ENCODE results near the gene TMEM59L. TPM values are rescaled to one million over a fixed set of nuclear protein-coding genes. Genes with fewer than 3 reads are reported as not detected.

Gene TMEM59L
- total and polyA plus RNA-seq, 4 donors = 0.08 to 0.15 (median 0.08) TPM; not detected in 1

- H3K9me3 ChIP-seq (ENCODE audit: control insufficient read depth in 4 of 4, low read length in 3 of 4) = no peaks in the 10 kb centered on the region
- no peak overlapping the region for H3K4me3 ChIP-seq (ENCODE audit: low read depth in 1 of 3, low read length in 3 of 3)
- peaks cover 0 to 6% (median 4%) of the 10 kb centered on the region in 4 donors for H3K4me1 ChIP-seq (ENCODE audit: control insufficient read depth in 4 of 4, insufficient read depth in 4 of 4, low read length in 3 of 4)
- 53% methylated on average over 7 of the region's 7 CpGs for whole genome bisulfite sequencing
- no peak for DNase-seq (ENCODE audit: low spot score)
- peak; percentile 51 to 71 for TF ChIP-seq HNF4A (conservative IDR thresholded peaks at IDR 0.05)
- peak in 1 of 2 donors; percentile 41 for TF ChIP-seq RXRA (IDR thresholded peaks at IDR 0.05)
- TF ChIP-seq SP1 (IDR thresholded peaks at IDR 0.05) = no peak
- no peak for TF ChIP-seq YY1 (IDR thresholded peaks at IDR 0.05)
- peaks cover 3 to 20% (median 11%) of the 10 kb centered on the region in 4 donors for H3K36me3 ChIP-seq (ENCODE audit: control insufficient read depth in 4 of 4, insufficient read depth in 3 of 4, low read depth in 1 of 4, low read length in 3 of 4)
- H3K9ac ChIP-seq (ENCODE audit: low read depth in 1 of 2, low read length in 2 of 2) = no peak overlapping the region
- H3K27ac ChIP-seq (ENCODE audit: low read depth in 1 of 2, low read length in 2 of 2) = no peak overlapping the region
- no peaks in the 10 kb centered on the region for H3K27me3 ChIP-seq (ENCODE audit: control insufficient read depth in 4 of 4, insufficient read depth in 4 of 4, low read length in 3 of 4)
Measured at GRCh38 chr19:18580311-18580710, 32.4 kb upstream of the TMEM59L start.

GRCh38 chr19:18586306-18586705 lies 26.4 kb upstream of the TMEM59L start:
- no peak overlapping the region for H3K4me3 ChIP-seq (ENCODE audit: low read depth in 1 of 3, low read length in 3 of 3)
- H3K9me3 ChIP-seq (ENCODE audit: control insufficient read depth in 4 of 4, low read length in 3 of 4) = no peaks in the 10 kb centered on the region
- no peak overlapping the region for H3K27ac ChIP-seq (ENCODE audit: low read depth in 1 of 2, low read length in 2 of 2)
- no peak overlapping the region for H3K9ac ChIP-seq (ENCODE audit: low read depth in 1 of 2, low read length in 2 of 2)
- TF ChIP-seq JUND (IDR thresholded peaks at IDR 0.05) = no peak
- TF ChIP-seq FOXA1 (IDR thresholded peaks at IDR 0.05) = no peak
- TF ChIP-seq REST (IDR thresholded peaks at IDR 0.05) = no peak
- no peak for TF ChIP-seq RXRA (IDR thresholded peaks at IDR 0.05)
- TF ChIP-seq TAF1 (conservative IDR thresholded peaks at IDR 0.05) = no peak
- TF ChIP-seq ZBTB33 (IDR thresholded peaks at IDR 0.05) = no peak
- no peak for TF ChIP-seq MAX (IDR thresholded peaks at IDR 0.05)
- TF ChIP-seq SP1 (IDR thresholded peaks at IDR 0.05) = no peak
- no peak for TF ChIP-seq YY1 (IDR thresholded peaks at IDR 0.05)
- TF ChIP-seq NR2F2 (IDR thresholded peaks at IDR 0.05) = no peak
- TF ChIP-seq EGR1 (IDR thresholded peaks at IDR 0.05; ENCODE audit: low read depth in 2 of 2) = no peak
- TF ChIP-seq FOXA2 (IDR thresholded peaks at IDR 0.05) = no peak
- no peak for TF ChIP-seq ATF3 (IDR thresholded peaks at IDR 0.05)
- no peak for TF ChIP-seq HNF4A (conservative IDR thresholded peaks at IDR 0.05)
- TF ChIP-seq HNF4G (IDR thresholded peaks at IDR 0.05) = no peak
- TF ChIP-seq GABPA (IDR thresholded peaks at IDR 0.05 in 1 of 2, conservative IDR thresholded peaks at IDR 0.05 in 1 of 2) = no peak
- H3K4me1 ChIP-seq (ENCODE audit: control insufficient read depth in 4 of 4, insufficient read depth in 4 of 4, low read length in 3 of 4) = peaks cover 5 to 17% (median 11%) of the 10 kb centered on the region in 4 donors
- peaks cover 0 to 3% (median 1%) of the 10 kb centered on the region in 4 donors for H3K36me3 ChIP-seq (ENCODE audit: control insufficient read depth in 4 of 4, insufficient read depth in 3 of 4, low read depth in 1 of 4, low read length in 3 of 4)
- DNase-seq (ENCODE audit: low spot score) = no peak
- 64% methylated on average over 2 of the region's 2 CpGs for WGBS
- no peaks in the 10 kb centered on the region for H3K27me3 ChIP-seq (ENCODE audit: control insufficient read depth in 4 of 4, insufficient read depth in 4 of 4, low read length in 3 of 4)
